Activated T-helper 1 cell treated with Interleukin-2 at 50 U/mL for 16 hours (primary cell): ENCODE data around the gene FAM236B.
"Not testable (repeated sequence)": the region's sequence is repeated elsewhere in the genome, so short reads cannot be mapped to it uniquely, and the experiment has no call there.

Experiments used
- DNase-seq: peaks from one replicate; pipeline ENCODE4 v3.0.0-alpha.2; 2020; ENCODE audit warnings: low read depth

Gene FAM236B

DNA sequence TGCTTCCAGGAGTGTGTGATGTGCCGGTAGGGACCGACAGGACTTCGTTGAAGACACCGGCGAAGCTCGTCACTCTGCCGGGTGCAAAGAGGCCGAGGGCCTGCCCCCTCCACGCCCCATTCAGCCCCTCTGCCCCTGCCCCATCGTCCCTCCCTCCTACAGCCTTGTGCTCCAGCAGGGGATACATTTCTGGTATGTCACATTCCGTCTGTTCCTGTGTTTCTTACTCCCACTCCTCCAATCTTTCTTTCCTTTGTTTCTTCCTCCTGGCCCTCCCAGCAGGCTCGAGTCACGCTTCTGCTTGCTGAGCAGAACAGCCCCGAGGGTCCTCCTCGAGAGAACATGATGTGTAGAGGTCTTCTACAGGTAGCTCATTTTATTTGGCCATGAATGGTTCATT, at the start of gene FAM236B:
Gene FAM236B, minus strand, starts transcription at position 101 of the 400 bp plus-strand sequence. Its CDS starts 100 bp downstream, at position 1.
- DNase-seq = not testable (repeated sequence)

- DNase-seq = not testable (repeated sequence)
Observed at GRCh38 chrX:72830701-72831100, 48.2 kb upstream of the FAM236B start.

GRCh38 chrX:72808110-72808509, 25.6 kb upstream of the FAM236B start, which contains the start of gene FAM236D:
Gene FAM236D, minus strand, starts transcription at chrX:72808210. Its CDS starts 100 bp downstream, at chrX:72808110.
- DNase-seq = not testable (repeated sequence)

DNA sequence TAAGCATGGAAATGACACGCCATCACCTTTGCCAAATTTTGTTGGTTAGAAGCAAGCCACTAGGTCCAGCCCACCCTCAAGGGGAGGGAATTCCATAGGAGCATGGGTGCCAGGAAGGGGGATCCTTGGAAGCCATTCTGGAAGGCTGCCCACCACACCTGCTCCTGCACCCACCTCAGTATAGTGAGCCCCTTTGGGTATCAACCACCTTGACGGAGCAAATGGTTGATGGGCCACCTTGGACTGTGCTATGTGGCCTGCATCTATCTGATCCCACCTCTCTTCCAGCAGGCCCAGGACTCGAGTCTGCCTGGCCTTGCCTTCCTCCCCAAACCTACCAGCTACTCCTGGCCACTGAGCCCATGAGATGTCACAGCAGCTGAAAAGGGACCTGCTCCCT, 7.9 kb upstream of the FAM236B start:
- DNase-seq = not testable (repeated sequence)

- DNase-seq = not testable (repeated sequence)
Observed at GRCh38 chrX:72788142-72788541, 5.7 kb upstream of the FAM236B start.

- DNase-seq = not testable (repeated sequence)
Observed at GRCh38 chrX:72783964-72784363, 1.5 kb upstream of the FAM236B start.

DNA sequence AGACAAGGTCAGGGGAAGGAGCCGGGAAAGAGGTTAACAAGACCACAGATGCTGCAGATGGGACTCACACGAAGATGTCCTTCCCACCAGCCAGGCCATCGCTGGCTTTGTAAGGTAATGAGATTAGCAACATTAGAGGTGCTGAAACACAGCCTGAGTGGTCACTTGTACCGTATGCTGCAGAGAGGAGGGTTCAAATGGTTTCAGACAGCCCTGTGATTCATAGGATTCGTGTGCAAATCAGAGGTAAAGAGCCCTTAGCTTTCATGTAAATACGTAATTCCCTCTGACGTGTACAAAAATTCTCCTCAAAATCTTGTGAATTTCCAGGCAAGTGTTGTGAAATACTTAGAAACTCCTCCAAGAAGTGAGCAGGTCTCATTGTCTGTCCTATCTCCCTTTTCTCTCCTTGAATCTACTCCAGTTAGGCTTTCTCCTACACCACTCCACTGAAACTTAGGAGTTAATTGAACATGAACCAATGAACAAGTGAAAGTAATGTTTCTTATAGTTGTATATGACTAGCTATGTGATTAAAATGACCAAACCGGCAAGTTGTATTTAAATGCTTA, 991 bp upstream of the FAM236B start:
- not testable (repeated sequence) for DNase-seq

GRCh38 chrX:72778146-72778545, 4.3 kb downstream of the FAM236B start:
- DNase-seq = not testable (repeated sequence)

DNA sequence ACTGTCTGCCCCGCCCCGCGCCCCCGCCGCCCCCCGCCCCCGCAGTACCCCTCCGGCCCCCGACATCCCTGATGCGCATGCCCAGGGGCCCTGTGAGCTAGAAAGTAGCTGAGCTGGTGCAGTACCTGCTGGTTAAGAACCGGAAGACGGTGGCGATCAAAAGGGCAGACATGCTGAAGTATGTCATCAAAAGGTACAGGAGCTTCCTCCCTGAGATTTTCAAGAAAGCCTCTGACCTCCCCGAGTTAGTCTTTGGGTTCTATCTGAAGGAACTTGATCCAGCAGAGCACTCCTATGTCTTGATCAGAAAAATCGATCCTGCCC, 5.0 kb downstream of the FAM236B start:
- not testable (repeated sequence) for DNase-seq

GRCh38 chrX:72776653-72777466, 5.6 kb downstream of the FAM236B start, which contains the start of gene DMRTC1B:
Gene DMRTC1B, plus strand, starts transcription at chrX:72776890. Its CDS starts 68,246 bp downstream, at chrX:72845136.
- DNase-seq = not testable (repeated sequence)

GRCh38 chrX:72760454-72760853, 22.0 kb downstream of the FAM236B start:
- DNase-seq = not testable (repeated sequence)

- DNase-seq = not testable (repeated sequence)
Observed at GRCh38 chrX:72748545-72748944, 33.9 kb downstream of the FAM236B start.

GRCh38 chrX:72745546-72745945, 36.9 kb downstream of the FAM236B start:
- not testable (repeated sequence) for DNase-seq

DNA sequence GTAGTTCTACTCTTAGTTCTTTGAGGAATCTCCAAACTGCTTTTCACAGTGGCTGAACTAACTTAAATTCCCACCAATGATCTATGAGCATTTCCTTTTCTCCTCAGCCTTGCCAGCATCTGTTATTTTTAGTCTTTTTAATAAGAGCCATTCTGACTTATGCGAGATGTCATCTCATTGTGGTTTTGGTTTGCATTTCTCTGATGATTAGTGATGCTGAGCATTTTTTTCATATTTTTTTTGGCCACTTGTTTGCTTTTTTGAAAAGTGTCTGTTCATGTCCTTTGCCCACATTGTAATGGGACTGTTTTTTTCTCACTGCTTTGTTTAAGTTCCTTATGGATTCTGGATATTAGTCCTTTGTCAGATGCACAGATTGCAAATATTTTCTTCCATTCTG, 46.9 kb downstream of the FAM236B start:
- no peak for DNase-seq

- DNase-seq = not testable (repeated sequence)
Observed at GRCh38 chrX:72733636-72734035, 48.8 kb downstream of the FAM236B start.
